ENCODE measurements around the gene NATD1.

The NATD1 gene

GRCh38 chr17:21289902-21290571 is 36.8 kb upstream of the NATD1 start:
- DNase-seq = no peak

GRCh38 chr17:21289175-21289901 is 36.1 kb upstream of the NATD1 start:
- DNase-seq = no peak

- DNase-seq = peak; percentile 81
Measured at GRCh38 chr17:21288571-21289017, 35.4 kb upstream of the NATD1 start.

- peak; percentile 98 for DNase-seq
Measured at GRCh38 chr17:21287703-21288449, 34.7 kb upstream of the NATD1 start.

- DNase-seq = no peak
Measured at GRCh38 chr17:21286909-21287702, 33.9 kb upstream of the NATD1 start.

GRCh38 chr17:21286066-21286770 is 33.0 kb upstream of the NATD1 start:
- no peak for DNase-seq

- DNase-seq = no peak
Measured at GRCh38 chr17:21285164-21286065, 32.2 kb upstream of the NATD1 start.

- peak; percentile 99 for DNase-seq
Measured at GRCh38 chr17:21284319-21285163, 31.3 kb upstream of the NATD1 start, which contains the start of gene MAP2K3. Gene MAP2K3, plus strand, starts transcription at chr17:21284711. Its CDS starts 210 bp downstream, at chr17:21284921.

GRCh38 chr17:21283482-21284318 is 30.5 kb upstream of the NATD1 start:
- DNase-seq = no peak

GRCh38 chr17:21282850-21283249 is 29.6 kb upstream of the NATD1 start:
- no peak for DNase-seq

- DNase-seq = no peak
Measured at GRCh38 chr17:21282231-21282630, 29.0 kb upstream of the NATD1 start.

GRCh38 chr17:21280081-21280518 is 26.9 kb upstream of the NATD1 start:
- DNase-seq = peak; percentile 92

GRCh38 chr17:21279582-21279981 is 26.4 kb upstream of the NATD1 start:
- DNase-seq = no peak

GRCh38 chr17:21279198-21279535 is 26.0 kb upstream of the NATD1 start:
- DNase-seq = no peak

GRCh38 chr17:21278450-21279197 is 25.4 kb upstream of the NATD1 start:
- DNase-seq = peak; percentile 66

- DNase-seq = no peak
Measured at GRCh38 chr17:21277332-21277731, 24.1 kb upstream of the NATD1 start.

GRCh38 chr17:21276264-21276588 is 23.0 kb upstream of the NATD1 start:
- no peak for DNase-seq

- peak; percentile 94 for DNase-seq
Measured at GRCh38 chr17:21275579-21276263, 22.5 kb upstream of the NATD1 start.

All from activated CD4-positive, alpha-beta T cell treated with anti-CD3 and anti-CD28 coated beads, Interleukin-2, amount 50 U/mL, for 16 hours (primary cell).